ENCODE measurements around the gene SEH1L.

DNA sequence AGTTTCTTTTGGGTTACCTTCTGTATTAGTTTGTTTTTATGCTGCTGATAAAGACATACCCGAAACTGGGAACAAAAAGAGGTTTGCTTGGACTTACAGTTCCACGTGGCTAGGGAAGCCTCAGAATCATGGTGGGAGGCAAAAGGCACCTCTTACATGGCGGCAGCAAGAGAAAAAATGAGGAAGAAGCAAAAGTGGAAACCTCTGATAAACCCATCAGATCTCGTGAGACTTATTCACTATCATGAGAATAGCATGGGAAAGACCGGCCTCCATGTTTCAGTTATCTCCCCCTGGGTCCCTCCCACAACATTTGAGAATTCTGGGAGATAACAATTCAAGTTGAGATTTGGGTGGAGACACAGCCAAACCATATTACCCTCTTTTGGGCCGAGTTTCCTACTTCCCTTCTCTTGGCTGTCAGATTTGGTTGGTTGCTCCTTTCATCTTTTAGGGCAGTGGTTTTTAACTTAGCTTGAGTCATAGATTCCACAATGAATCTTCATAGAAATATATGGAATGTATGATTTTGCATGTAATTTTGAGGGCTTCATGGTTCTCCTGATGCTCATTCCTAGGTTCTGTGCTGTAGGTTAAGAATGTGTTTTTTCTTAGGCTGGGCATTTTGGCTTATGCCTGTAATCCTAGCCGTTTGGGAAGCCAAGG, 87.6 kb downstream of the SEH1L start:
- TF ChIP-seq, protein P1, sequence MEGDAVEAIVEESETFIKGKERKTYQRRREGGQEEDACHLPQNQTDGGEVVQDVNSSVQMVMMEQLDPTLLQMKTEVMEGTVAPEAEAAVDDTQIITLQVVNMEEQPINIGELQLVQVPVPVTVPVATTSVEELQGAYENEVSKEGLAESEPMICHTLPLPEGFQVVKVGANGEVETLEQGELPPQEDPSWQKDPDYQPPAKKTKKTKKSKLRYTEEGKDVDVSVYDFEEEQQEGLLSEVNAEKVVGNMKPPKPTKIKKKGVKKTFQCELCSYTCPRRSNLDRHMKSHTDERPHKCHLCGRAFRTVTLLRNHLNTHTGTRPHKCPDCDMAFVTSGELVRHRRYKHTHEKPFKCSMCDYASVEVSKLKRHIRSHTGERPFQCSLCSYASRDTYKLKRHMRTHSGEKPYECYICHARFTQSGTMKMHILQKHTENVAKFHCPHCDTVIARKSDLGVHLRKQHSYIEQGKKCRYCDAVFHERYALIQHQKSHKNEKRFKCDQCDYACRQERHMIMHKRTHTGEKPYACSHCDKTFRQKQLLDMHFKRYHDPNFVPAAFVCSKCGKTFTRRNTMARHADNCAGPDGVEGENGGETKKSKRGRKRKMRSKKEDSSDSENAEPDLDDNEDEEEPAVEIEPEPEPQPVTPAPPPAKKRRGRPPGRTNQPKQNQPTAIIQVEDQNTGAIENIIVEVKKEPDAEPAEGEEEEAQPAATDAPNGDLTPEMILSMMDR (IDR thresholded peaks at IDR 0.05; ENCODE audit: low read length) = no peak
- TF ChIP-seq EZH2 (optimal IDR thresholded peaks at IDR 0.05; ENCODE audit: low read depth, low read length) = no peak
- no peak for TF ChIP-seq EZH2phosphoT487 (IDR thresholded peaks at IDR 0.05; ENCODE audit: low read length)
